Panc1 (cell line): ENCODE data around the gene ABHD2. TPM values are rescaled to one million over a fixed set of nuclear protein-coding genes. Genes with fewer than 3 reads are reported as not detected.

ENCODE experiments used
- ATAC-seq: fragments of 200-7000 bp; cut with Tn5 transposase; 2 replicates; pipeline ENCODE4 v1.9.1; 2020; ENCODE audit warnings: mild to moderate bottlenecking, moderate library complexity
- BruUV-seq: library from RNA; stranded (reverse); fragments of 400-500 nt; replicated peaks from 2 replicates; lab custom pipeline; 2021; lab: Mats Ljungman, UMichigan
- CTCF ChIA-PET: fragments of 300-600 bp; sonication (Branson Sonifier 250); formaldehyde crosslinking; loops from one replicate; lab custom pipeline; 2022; ENCODE audit warnings: antibody characterized with exemption; lab: Charles Lee
- POLR2A ChIA-PET: fragments of 300-600 bp; sonication (Branson Sonifier 250); formaldehyde crosslinking; loops from one replicate; lab custom pipeline; 2022; ENCODE audit warnings: antibody characterized with exemption; lab: Charles Lee
- DNase-seq: peaks from one replicate; pipeline ENCODE4 v3.0.0-alpha.2; 2010; ENCODE audit warnings: low read depth, low spot score
- H3K27ac ChIP-seq: 2 replicates; pipeline ENCODE4 v1.5.1; 2011; ENCODE audit warnings: mild to moderate bottlenecking, low read length, inconsistent platforms
- H3K27me3 ChIP-seq: fragments of 200-500 bp; sonication (Bioruptor generic); 2 replicates; pipeline ENCODE4 v1.6.0; 2014; ENCODE audit warnings: low read length, inconsistent platforms; ENCODE audit not compliant: control insufficient read depth, insufficient read depth
- H3K36me3 ChIP-seq: fragments of 200-500 bp; sonication (Bioruptor generic); 2 replicates; pipeline ENCODE4 v1.5.1; 2014; ENCODE audit warnings: inconsistent platforms, mild to moderate bottlenecking, low read length, moderate library complexity; ENCODE audit not compliant: control insufficient read depth, insufficient read depth
- H3K4me1 ChIP-seq: 2 replicates; pipeline ENCODE4 v1.5.1; 2011; ENCODE audit warnings: inconsistent platforms, mild to moderate bottlenecking, low read length, moderate library complexity; ENCODE audit not compliant: control insufficient read depth, insufficient read depth
- H3K4me3 ChIP-seq, 2 experiments: 2 replicates each; pipeline ENCODE4 v1.5.1; 2011 to 2012; ENCODE audit warnings: low read depth in 2 of 2, low read length in 2 of 2, mild to moderate bottlenecking in 2 of 2, inconsistent platforms in 1 of 2, moderate library complexity in 1 of 2
- H3K9me3 ChIP-seq: fragments of 200-500 bp; sonication (Bioruptor generic); 2 replicates; pipeline ENCODE4 v1.5.1; 2014; ENCODE audit warnings: low read depth, mild to moderate bottlenecking, inconsistent platforms, low read length, moderate library complexity; ENCODE audit not compliant: control insufficient read depth, insufficient read depth
- CTCF ChIP-seq: fragments of 450-650 bp; IDR thresholded peaks from 2 replicates; pipeline ENCODE4 v1.5.1; 2017; ENCODE audit warnings: mild to moderate bottlenecking
- POLR2AphosphoS5 ChIP-seq: IDR thresholded peaks from 2 replicates; pipeline ENCODE4 v1.6.1; 2012; ENCODE audit warnings: mild to moderate bottlenecking, low read depth, low read length, moderate library complexity
- REST ChIP-seq, 2 experiments: IDR thresholded peaks; 2 replicates each; pipeline ENCODE4 v1.6.1; 2011 to 2012; ENCODE audit warnings: low read depth in 2 of 2, control low read depth in 1 of 2, low read length in 1 of 2, mild to moderate bottlenecking in 1 of 2, moderate library complexity in 1 of 2; ENCODE audit not compliant: insufficient read depth in 1 of 2
- SIN3A ChIP-seq: IDR thresholded peaks from 2 replicates; pipeline ENCODE4 v1.6.1; 2012; ENCODE audit warnings: low read depth, mild to moderate bottlenecking, low read length, moderate library complexity, borderline replicate concordance; ENCODE audit not compliant: insufficient read depth
- TCF7L2 ChIP-seq: IDR thresholded peaks from 2 replicates; pipeline ENCODE4 v1.6.1; 2011; ENCODE audit warnings: mild to moderate bottlenecking, low read depth, low read length, inconsistent platforms
- in situ Hi-C: cut with HindIII; loops from 2 replicates; pipeline ENCODE4 v1.10.0; 2016; ENCODE audit warnings: low sequenced_read_pairs, low pct_unique_long_range_greater_than_20kb
- intact Hi-C: fragments of 100-400 bp; cut with micrococcal nuclease; formaldehyde crosslinking; loops from one replicate; pipeline ENCODE4 v1.10.0; 2022; ENCODE audit not compliant: unreplicated experiment
- total RNA-seq: library from RNA; stranded (reverse); gene quantifications from one replicate; pipeline ENCODE4 v1.2.1, GENCODE V29; 2021; ENCODE audit not compliant: unreplicated experiment

Gene ABHD2
- total RNA-seq, 1 experiment from 2014 or later = 95.0 TPM

- Histone ChIP-seq H3K4me1 (peaks cover 7% of the 10 kb centered on the region), H3K36me3 (peaks cover 15% of the 10 kb centered on the region), H3K27me3 (no peaks in the 10 kb centered on the region), H3K4me3 (peak within 1 kb of the TSS; percentile 82 to 96), H3K9me3 (no peaks in the 10 kb centered on the region), H3K27ac (peak within 1 kb of the TSS; percentile 92)
- DNase-seq (peak; percentile 84), ATAC-seq (peak; percentile 98)
- in situ Hi-C loops = no loop called here
- POLR2A ChIA-PET = interaction anchor here (0.6 kb wide), 1 partner anchor 1022 kb away, joined by 4 read pairs; no protein-coding TSS in a partner anchor
- TSS peak; percentile 78 for BruUV-seq
- CTCF ChIA-PET = interaction anchor here (0.5 to 1.4 kb wide), 3 partner anchors 20 to 38 kb away, joined by 6 to 10 read pairs (median 6); no protein-coding TSS in a partner anchor
- TF ChIP-seq REST (IDR thresholded peaks at IDR 0.05; ENCODE audit: insufficient read depth in 1 of 2, low read depth in 2 of 2, low read length in 1 of 2) = no peak; a peak in 1 of 4 replicates
- peak; percentile 93 for TF ChIP-seq POLR2AphosphoS5
- peak; percentile 100 for TF ChIP-seq SIN3A
- peak; percentile 59; the same call in 1 of the 2 replicates for TF ChIP-seq TCF7L2
- peak; percentile 84 for TF ChIP-seq CTCF
- intact Hi-C loops = loop anchor here (2.0 kb wide), 1 partner anchor 37 kb away; no protein-coding TSS in a partner anchor
These were observed 155.7 kb downstream of the ABHD2 start, which contains the start of gene FANCI for GRCh38 chr15:89243691-89244573. FANCI (plus strand) TSS chr15:89243979; CDS start chr15:89247648, 3,669 bp downstream.

GRCh38 chr15:89244574-89244903 lies 156.3 kb downstream of the ABHD2 start:
- ChIA-PET POLR2A (interaction anchor here (0.6 kb wide), 2 partner anchors 60 to 349 kb away, joined by 4 to 11 read pairs; partner anchors contain the start of gene HAPLN3), CTCF (interaction anchor here (0.9 to 2.9 kb wide), 3 partner anchors 21 to 38 kb away, joined by 6 to 17 read pairs (median 10); no protein-coding TSS in a partner anchor)
- ATAC-seq (peak; percentile 31; the same call in 1 of the 2 replicates), DNase-seq (no peak)
- Histone ChIP-seq H3K36me3 (peaks cover 19% of the 10 kb centered on the region), H3K4me3 (peak overlapping the region; percentile 82 to 96), H3K4me1 (peaks cover 7% of the 10 kb centered on the region), H3K27ac (peak overlapping the region; percentile 92), H3K9me3 (no peaks in the 10 kb centered on the region), H3K27me3 (no peaks in the 10 kb centered on the region)
- intact Hi-C loops (loop anchor here (2.0 kb wide), 1 partner anchor 38 kb away; no protein-coding TSS in a partner anchor), in situ Hi-C loops (no loop called here)
- TF ChIP-seq TCF7L2 (no peak), POLR2AphosphoS5 (no peak), SIN3A (no peak)
- no TSS peak for BruUV-seq
